Skeletal muscle satellite cell (primary cell): ENCODE data around the gene ASIC4.

Experiments used
- H3K27me3 ChIP-seq: 2 replicates; pipeline ENCODE4 v1.7.0; 2013; ENCODE audit warnings: low read length; ENCODE audit not compliant: control insufficient read depth, insufficient read depth
- H3K36me3 ChIP-seq: 2 replicates; pipeline ENCODE4 v1.7.0; 2013; ENCODE audit warnings: mild to moderate bottlenecking, control low read depth, low read length; ENCODE audit not compliant: insufficient read depth
- H3K4me1 ChIP-seq: 2 replicates; pipeline ENCODE4 v1.7.0; 2013; ENCODE audit warnings: low read length; ENCODE audit not compliant: control insufficient read depth, insufficient read depth
- H3K4me2 ChIP-seq: 2 replicates; pipeline ENCODE4 v1.7.0; 2013; ENCODE audit warnings: mild to moderate bottlenecking, low read length
- H3K4me3 ChIP-seq: 2 replicates; pipeline ENCODE4 v1.7.0; 2013; ENCODE audit warnings: low read length
- H3K9ac ChIP-seq: 2 replicates; pipeline ENCODE4 v1.7.0; 2013; ENCODE audit warnings: mild to moderate bottlenecking, low read depth, low read length, moderate library complexity
- H3K9me3 ChIP-seq: replicated peaks from 2 replicates; pipeline ENCODE4 v1.7.0; 2013; ENCODE audit warnings: mild to moderate bottlenecking, control low read depth, low read length

ASIC4 gene

DNA sequence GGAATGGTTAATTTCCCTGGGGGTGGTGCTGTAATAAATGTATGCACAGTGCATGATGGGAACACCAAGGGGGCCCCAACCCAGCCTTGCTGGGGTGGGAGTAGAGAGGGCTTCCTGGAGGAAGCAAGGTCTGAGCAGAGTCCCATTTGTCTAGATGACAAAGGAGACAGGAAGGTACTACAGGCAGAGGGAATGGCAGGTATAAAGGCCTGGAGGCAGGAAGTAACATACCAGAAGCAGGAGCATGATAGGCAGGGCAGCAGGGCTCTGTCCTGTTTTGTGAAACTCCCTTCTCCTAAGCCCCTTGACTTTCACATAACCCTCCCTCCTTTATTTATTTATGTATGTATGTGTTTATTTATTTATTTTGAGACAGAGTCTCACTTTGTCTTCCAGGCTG lies 11.7 kb upstream of the ASIC4 start:
- no peaks in the 10 kb centered on the region for H3K9me3 ChIP-seq
- H3K4me1 ChIP-seq = peaks cover 36% of the 10 kb centered on the region
- H3K27me3 ChIP-seq = no peaks in the 10 kb centered on the region
- peaks cover 35% of the 10 kb centered on the region for H3K36me3 ChIP-seq
- no peak overlapping the region for H3K9ac ChIP-seq
- no peak overlapping the region for H3K4me2 ChIP-seq
- no peak overlapping the region for H3K4me3 ChIP-seq

DNA sequence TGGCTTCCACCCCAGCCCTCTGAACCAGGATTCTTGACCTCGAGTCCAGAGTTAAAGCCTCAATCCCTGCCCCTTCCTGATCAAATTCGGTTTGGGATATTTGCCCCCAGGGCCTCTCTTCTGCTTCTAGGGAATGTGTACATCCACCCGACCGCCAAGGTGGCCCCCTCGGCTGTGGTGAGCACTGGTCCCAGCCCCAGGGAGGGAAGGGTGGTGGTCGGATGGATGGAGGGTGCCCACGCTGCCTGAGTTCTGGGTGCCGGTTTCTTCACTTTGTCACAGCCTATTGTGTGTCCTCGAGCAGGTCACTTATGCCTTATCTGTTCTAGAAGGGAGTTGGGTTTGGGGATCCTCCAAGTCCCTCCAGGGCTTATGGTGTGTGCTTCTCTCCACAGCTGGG lies 8.7 kb upstream of the ASIC4 start:
- Histone ChIP-seq H3K36me3 (peaks cover 35% of the 10 kb centered on the region), H3K4me2 (no peak overlapping the region), H3K9ac (no peak overlapping the region), H3K4me3 (no peak overlapping the region), H3K9me3 (no peaks in the 10 kb centered on the region), H3K27me3 (no peaks in the 10 kb centered on the region), H3K4me1 (peaks cover 30% of the 10 kb centered on the region)

- Histone ChIP-seq H3K4me1 (peaks cover 31% of the 10 kb centered on the region), H3K9ac (peak overlapping the region; percentile 46), H3K9me3 (no peaks in the 10 kb centered on the region), H3K4me3 (no peak overlapping the region), H3K27me3 (no peaks in the 10 kb centered on the region), H3K4me2 (peak overlapping the region; percentile 27), H3K36me3 (peaks cover 35% of the 10 kb centered on the region)
These were observed 8.0 kb upstream of the ASIC4 start for GRCh38 chr2:219506153-219506801.

DNA sequence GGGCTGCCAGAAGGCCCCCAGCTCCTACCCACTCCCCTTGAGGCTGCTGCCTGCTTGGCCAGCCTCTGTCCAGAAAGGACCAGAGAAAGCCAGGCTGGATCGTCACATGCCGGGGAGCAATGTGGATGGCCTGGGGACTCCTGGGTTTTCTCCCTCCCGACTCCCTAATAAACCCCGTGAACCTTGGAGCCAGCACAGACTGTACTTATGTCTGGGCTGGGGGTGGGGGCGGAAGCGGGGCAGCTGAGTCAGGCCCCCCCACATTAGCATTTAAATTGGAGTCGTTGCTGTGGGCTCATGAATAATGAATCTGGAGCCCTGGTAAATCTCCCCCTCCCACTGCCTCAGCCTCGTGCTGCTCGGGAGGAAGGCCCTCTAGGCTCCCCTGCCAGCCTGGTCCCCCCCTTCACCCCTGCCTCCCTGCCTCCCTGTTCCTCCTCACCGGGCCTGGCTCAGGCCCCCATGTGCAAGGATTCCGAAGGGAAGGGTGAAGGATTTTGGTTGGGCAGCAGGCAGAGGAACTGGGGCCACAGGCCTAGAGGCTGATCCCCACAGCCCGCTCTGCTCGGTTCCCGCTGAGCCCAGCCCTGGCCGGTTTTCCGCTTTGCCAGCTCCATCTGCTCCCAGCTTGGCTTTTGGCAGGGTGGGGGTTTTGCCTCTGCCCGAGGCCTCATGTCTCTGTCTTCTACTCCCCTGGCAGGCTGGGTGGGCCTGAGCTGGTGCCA lies 7.3 kb upstream of the ASIC4 start:
- Histone ChIP-seq H3K27me3 (peaks cover 3% of the 10 kb centered on the region), H3K9ac (peak overlapping the region; percentile 46), H3K4me3 (no peak overlapping the region), H3K4me1 (peaks cover 34% of the 10 kb centered on the region), H3K4me2 (peak overlapping the region; percentile 27), H3K36me3 (peaks cover 35% of the 10 kb centered on the region), H3K9me3 (no peaks in the 10 kb centered on the region)

- H3K4me1 ChIP-seq = peaks cover 41% of the 10 kb centered on the region
- H3K9ac ChIP-seq = no peak overlapping the region
- H3K9me3 ChIP-seq = no peaks in the 10 kb centered on the region
- H3K27me3 ChIP-seq = peaks cover 11% of the 10 kb centered on the region
- no peak overlapping the region for H3K4me2 ChIP-seq
- H3K4me3 ChIP-seq = no peak overlapping the region
- H3K36me3 ChIP-seq = peaks cover 35% of the 10 kb centered on the region
These were observed 6.5 kb upstream of the ASIC4 start for GRCh38 chr2:219507581-219508443.

- H3K9me3 ChIP-seq = no peaks in the 10 kb centered on the region
- H3K4me3 ChIP-seq = no peak overlapping the region
- peaks cover 17% of the 10 kb centered on the region for H3K27me3 ChIP-seq
- peaks cover 32% of the 10 kb centered on the region for H3K36me3 ChIP-seq
- H3K4me1 ChIP-seq = peaks cover 46% of the 10 kb centered on the region
- no peak overlapping the region for H3K4me2 ChIP-seq
- no peak overlapping the region for H3K9ac ChIP-seq
These were observed 5.9 kb upstream of the ASIC4 start for GRCh38 chr2:219508444-219508734.

DNA sequence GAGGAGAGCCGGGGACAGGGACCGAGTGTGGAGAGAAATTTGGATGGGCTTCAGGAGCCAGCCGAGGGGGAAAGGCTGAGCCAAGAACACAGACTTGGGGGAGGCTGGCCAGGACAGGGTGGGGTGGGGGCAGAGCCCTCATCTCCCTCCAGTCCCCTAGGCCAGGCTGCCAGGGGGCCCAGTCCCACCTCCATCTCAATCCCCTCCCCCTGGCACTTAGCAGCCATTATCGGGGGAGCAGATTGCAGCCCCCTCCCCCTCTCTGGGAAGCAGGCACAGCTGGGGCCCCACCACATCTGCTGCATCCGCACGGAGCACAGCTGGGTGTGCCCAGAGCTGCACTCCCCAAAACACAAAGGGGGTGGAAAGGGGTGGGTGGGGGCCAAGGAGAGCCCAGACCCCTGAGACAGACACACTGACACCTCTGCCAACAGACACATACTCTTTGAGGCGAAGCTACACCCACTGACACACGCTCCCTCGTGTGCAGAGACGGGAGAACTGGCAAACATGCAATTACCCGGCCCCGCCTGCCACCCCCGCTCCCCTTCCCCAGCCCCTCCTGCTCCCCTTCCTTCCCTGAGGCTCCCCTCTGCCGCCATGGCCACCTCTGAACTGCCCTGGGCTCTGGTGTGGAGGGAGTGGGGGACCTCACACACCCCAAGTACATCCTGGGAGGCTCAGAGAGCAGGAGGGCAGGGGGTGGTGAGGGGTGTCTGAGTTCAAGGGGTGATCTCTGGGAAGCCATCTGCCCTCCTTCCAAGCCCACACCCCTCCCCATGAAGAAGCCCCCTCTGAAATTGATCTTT lies 5.1 kb upstream of the ASIC4 start:
- H3K4me2 ChIP-seq = peak overlapping the region; percentile 75
- H3K9me3 ChIP-seq = no peaks in the 10 kb centered on the region
- peaks cover 25% of the 10 kb centered on the region for H3K27me3 ChIP-seq
- H3K9ac ChIP-seq = no peak overlapping the region
- no peak overlapping the region for H3K4me3 ChIP-seq
- peaks cover 25% of the 10 kb centered on the region for H3K36me3 ChIP-seq
- peaks cover 49% of the 10 kb centered on the region for H3K4me1 ChIP-seq

GRCh38 chr2:219509780-219510511 lies 4.3 kb upstream of the ASIC4 start:
- Histone ChIP-seq H3K4me1 (peaks cover 54% of the 10 kb centered on the region), H3K9me3 (no peaks in the 10 kb centered on the region), H3K4me2 (peak overlapping the region; percentile 75), H3K4me3 (peak overlapping the region; percentile 58), H3K9ac (no peak overlapping the region), H3K36me3 (peaks cover 18% of the 10 kb centered on the region), H3K27me3 (peaks cover 33% of the 10 kb centered on the region)

GRCh38 chr2:219510512-219511135 lies 3.7 kb upstream of the ASIC4 start:
- Histone ChIP-seq H3K9me3 (no peaks in the 10 kb centered on the region), H3K27me3 (peaks cover 39% of the 10 kb centered on the region), H3K4me2 (peak overlapping the region; percentile 75), H3K4me3 (no peak overlapping the region), H3K4me1 (peaks cover 54% of the 10 kb centered on the region), H3K9ac (no peak overlapping the region), H3K36me3 (peaks cover 11% of the 10 kb centered on the region)

DNA sequence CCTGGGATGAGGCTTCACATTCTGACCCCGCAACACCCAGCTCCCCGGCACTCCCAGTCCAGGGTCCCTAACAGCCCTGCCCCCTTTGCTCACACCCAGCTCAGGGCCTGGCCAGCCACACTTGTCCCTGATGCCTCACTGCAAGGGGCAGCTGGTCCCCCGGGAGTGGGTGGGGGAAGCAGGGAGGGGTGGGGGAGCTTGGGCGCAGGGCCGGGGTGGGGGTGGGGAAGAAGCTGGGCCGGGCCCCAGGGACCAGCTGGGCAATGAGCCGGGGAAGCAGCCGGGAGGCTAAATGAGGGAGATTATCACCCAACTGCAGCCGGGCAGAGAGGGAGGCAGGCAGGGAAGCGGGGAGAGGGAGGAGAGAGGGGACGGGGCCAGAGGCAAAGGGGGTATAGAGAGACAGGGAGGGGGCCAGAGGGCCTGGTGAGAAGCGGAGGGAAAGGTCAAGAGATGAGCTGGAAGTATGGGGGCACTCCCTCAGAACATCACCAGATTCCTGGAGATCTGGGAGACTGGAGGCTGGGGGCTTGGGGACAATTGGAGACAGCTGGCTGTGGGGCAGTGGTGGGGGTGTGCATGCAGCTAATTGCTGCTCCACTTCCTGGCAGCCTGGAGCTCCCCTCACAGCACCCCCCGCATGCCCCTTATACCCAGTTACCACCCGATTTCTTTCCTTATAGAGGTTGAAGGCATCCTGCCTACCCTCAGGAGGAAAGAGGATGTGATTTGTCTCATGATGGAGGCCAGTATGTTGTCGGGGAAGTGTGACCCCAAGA lies 2.5 kb upstream of the ASIC4 start:
- no peaks in the 10 kb centered on the region for H3K36me3 ChIP-seq
- H3K4me2 ChIP-seq = no peak overlapping the region
- peaks cover 50% of the 10 kb centered on the region for H3K27me3 ChIP-seq
- no peak overlapping the region for H3K4me3 ChIP-seq
- no peak overlapping the region for H3K9ac ChIP-seq
- H3K9me3 ChIP-seq = no peaks in the 10 kb centered on the region
- H3K4me1 ChIP-seq = peaks cover 45% of the 10 kb centered on the region
